ENCODE measurements around the gene PSKH1.

The PSKH1 gene

DNA sequence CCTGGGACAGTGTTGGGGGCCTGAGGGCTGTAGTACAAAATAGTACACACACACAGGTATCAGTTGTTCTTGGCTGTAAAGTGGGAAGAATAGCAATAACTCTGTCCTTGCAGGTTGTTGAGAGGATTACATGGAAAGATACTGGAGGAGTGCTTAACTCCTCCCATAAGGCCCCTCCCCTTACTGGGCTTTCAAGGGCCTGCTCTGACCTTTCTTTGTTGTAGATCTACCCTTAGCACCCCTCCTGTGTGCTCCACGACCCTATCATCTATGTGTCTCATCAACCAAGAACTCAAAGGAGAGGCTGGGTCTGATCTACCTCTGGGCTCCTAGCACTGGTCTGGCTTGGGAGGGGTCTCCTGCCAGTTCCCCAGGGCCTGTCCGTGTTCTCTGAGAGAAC lies 28.5 kb upstream of the PSKH1 start:
- in situ Hi-C loops (cut with MboI; ENCODE audit: low sequenced_read_pairs): no loop called here

GRCh38 chr16:67865318-67865717 lies 27.7 kb upstream of the PSKH1 start:
- in situ Hi-C loops (cut with MboI; ENCODE audit: low sequenced_read_pairs): no loop called here

GRCh38 chr16:67868290-67868689 lies 24.8 kb upstream of the PSKH1 start:
- in situ Hi-C loops (cut with MboI; ENCODE audit: low sequenced_read_pairs): no loop called here

GRCh38 chr16:67869653-67870052 lies 23.4 kb upstream of the PSKH1 start:
- in situ Hi-C loops (cut with MboI; ENCODE audit: low sequenced_read_pairs): no loop called here

- in situ Hi-C loops (cut with MboI; ENCODE audit: low sequenced_read_pairs): no loop called here
These were observed 21.8 kb upstream of the PSKH1 start for GRCh38 chr16:67871256-67871655.

DNA sequence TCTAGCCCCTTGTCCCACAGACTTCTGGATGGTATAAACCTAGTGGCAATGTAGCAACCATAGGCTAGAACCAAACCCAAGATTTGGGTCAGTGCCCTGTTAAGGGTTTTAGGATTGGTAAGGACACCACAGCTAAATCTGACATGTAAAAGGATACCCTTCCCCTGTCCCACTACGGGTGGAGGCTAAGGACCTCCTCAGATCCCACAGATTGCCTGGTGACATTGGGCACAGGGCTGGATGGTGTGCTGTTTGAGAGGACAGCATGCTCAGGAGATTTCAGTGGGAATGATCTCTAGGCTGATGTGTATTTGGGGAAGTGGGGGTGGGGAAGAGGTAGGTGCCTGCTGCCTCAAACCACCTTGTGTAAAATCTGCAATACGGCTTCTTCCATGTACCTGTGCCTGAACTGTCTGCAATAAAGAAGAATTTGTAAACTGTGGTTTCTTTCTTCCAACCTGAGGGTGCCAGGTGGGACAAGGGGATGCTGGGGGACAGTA lies 20.9 kb upstream of the PSKH1 start:
- in situ Hi-C loops (cut with MboI; ENCODE audit: low sequenced_read_pairs): no loop called here

GRCh38 chr16:67872631-67873434 lies 20.2 kb upstream of the PSKH1 start, which contains the start of gene EDC4:
TSS of gene EDC4 (plus strand) at chr16:67873052. CDS start at chr16:67873262, 210 bp downstream.
- in situ Hi-C loops (cut with MboI; ENCODE audit: low sequenced_read_pairs): no loop called here

- in situ Hi-C loops (cut with MboI; ENCODE audit: low sequenced_read_pairs): no loop called here
These were observed 19.4 kb upstream of the PSKH1 start for GRCh38 chr16:67873435-67874370.

GRCh38 chr16:67874372-67874771 lies 18.7 kb upstream of the PSKH1 start:
- in situ Hi-C loops (cut with MboI; ENCODE audit: low sequenced_read_pairs): no loop called here

DNA sequence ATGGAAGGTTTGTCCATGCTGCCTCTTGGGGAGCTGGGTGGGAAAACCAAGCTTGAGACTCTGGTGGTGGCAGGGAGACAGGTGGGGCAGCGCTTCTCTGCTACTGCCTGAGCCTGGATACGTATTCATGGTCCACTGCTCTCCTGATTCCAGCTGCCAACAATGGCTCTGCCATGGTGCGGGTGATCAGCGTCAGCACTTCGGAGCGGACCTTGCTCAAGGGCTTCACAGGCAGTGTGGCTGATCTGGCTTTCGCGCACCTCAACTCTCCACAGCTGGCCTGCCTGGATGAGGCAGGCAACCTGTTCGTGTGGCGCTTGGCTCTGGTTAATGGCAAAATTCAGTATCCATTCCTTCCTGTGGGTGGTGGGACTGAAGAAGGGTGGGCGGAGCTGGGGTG lies 16.0 kb upstream of the PSKH1 start:
- in situ Hi-C loops (cut with MboI; ENCODE audit: low sequenced_read_pairs): no loop called here

DNA sequence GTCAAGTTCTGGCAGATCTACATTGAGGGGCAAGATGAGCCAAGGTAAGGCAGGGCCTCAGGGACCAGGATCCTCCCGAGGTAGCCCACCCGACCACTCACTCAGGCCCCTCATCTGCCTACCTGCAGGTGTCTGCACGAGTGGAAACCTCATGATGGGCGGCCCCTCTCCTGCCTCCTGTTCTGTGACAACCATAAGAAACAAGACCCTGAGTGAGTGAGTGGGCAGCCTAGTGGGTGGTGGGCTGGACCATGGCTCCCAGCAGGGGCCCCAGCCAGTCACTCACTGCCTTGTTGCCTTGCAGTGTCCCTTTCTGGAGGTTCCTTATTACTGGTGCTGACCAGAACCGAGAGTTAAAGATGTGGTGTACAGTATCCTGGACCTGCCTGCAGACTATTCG lies 14.8 kb upstream of the PSKH1 start:
- in situ Hi-C loops (cut with MboI; ENCODE audit: low sequenced_read_pairs): no loop called here

DNA sequence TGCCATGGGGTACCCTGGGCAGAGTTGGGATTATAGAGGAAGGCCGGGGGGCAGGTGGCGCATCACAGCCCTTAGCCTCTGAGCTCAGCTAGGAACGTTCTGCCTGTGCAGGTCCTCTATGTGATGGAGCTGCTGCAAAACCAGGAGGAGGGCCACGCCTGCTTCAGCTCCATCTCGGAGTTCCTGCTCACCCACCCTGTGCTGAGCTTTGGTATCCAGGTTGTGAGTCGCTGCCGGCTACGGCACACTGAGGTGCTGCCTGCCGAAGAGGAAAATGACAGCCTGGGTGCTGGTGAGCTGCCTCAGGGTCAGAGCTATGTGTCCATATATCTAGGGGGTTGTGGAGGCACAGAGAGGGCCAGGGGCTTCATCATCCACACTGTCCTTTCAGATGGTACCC lies 14.2 kb upstream of the PSKH1 start:
- in situ Hi-C loops (cut with MboI; ENCODE audit: low sequenced_read_pairs): no loop called here

GRCh38 chr16:67879462-67879861 lies 13.6 kb upstream of the PSKH1 start:
- in situ Hi-C loops (cut with MboI; ENCODE audit: low sequenced_read_pairs): no loop called here

DNA sequence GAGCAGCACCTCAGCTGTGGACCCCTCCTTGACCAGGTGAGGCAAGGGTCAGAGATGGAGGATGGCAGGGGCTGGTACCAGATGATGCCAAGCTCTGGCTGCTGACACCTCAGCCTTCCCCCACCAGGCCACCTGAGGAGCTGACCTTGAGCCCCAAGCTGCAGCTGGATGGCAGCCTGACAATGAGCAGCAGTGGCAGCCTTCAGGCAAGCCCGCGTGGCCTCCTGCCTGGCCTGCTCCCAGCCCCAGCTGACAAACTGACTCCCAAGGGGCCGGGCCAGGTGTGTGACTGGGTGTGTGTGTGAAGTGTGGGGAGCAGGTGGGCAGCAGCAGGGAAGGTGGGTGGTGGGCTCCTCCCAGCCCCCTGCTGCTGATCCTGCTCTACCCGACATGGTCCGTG lies 13.1 kb upstream of the PSKH1 start:
- in situ Hi-C loops (cut with MboI; ENCODE audit: low sequenced_read_pairs): no loop called here

GRCh38 chr16:67880584-67880983 lies 12.5 kb upstream of the PSKH1 start:
- in situ Hi-C loops (cut with MboI; ENCODE audit: low sequenced_read_pairs): no loop called here

DNA sequence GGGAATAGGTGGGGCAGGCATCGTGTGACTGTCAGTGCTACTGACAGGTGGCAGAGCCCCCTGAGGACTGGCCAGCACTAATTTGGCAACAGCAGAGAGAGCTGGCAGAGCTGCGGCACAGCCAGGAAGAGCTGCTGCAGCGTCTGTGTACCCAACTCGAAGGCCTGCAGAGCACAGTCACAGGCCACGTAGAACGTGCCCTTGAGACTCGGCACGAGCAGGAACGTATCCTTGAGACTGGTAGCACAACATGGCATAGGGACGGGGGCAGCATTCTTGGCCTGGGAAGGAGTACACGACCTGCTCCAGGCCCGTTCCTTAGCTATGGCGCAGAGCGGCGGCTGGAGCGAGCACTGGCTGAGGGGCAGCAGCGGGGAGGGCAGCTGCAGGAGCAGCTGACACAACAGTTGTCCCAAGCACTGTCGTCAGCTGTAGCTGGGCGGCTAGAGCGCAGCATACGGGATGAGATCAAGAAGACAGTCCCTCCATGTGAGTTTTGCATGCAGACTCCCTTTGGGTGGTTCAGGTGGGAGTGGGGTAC lies 11.4 kb upstream of the PSKH1 start:
- in situ Hi-C loops (cut with MboI; ENCODE audit: low sequenced_read_pairs): no loop called here

DNA sequence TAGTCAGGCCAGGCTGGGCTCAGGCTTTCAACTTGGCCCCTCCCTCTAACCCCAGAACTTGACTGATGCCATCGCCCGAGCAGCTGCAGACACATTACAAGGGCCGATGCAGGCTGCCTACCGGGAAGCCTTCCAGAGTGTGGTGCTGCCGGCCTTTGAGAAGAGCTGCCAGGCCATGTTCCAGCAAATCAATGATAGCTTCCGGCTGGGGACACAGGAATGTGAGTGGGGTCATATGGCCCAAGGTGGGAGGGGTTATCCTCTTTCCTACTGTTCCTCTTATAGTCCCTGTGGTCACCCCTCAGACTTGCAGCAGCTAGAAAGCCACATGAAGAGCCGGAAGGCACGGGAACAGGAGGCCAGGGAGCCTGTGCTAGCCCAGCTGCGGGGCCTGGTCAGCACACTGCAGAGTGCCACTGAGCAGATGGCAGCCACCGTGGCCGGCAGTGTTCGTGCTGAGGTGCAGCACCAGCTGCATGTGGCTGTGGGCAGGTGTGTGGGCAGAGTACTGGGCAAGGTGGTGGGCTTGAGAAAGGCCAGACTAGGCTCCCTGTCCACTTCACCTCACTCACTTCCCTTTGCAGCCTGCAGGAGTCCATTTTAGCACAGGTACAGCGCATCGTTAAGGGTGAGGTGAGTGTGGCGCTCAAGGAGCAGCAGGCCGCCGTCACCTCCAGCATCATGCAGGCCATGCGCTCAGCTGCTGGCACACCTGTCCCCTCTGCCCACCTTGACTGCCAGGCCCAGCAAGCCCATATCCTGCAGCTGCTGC lies 10.5 kb upstream of the PSKH1 start:
- in situ Hi-C loops (cut with MboI; ENCODE audit: low sequenced_read_pairs): no loop called here

DNA sequence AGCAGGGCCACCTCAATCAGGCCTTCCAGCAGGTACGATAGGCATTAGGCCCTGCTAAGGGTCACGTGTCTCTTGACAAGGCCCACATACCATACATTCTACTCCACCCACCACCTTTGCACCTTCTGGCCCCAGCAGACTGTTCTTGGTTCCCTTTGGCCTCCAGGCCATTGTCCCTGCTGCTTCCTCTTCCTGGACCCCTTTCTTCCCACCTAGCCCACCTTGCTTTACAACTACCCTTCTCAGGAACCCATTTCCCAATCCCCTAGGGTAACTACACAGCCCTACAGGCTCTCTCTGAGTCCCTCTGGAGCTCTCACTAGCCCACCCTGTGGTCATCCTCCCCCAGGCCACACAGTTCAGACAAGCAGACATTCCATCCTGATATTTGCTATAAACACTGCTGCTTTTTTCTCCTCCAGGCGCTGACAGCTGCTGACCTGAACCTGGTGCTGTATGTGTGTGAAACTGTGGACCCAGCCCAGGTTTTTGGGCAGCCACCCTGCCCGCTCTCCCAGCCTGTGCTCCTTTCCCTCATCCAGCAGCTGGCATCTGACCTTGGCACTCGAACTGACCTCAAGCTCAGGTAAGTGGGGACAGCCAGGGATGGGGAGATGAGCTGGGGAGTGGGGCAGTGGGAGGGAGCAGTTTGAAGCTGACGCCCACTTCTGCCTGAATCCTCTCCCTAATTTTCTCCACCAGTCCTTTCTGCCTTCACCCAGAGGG lies 9.7 kb upstream of the PSKH1 start:
- in situ Hi-C loops (cut with MboI; ENCODE audit: low sequenced_read_pairs): no loop called here

- in situ Hi-C loops (cut with MboI; ENCODE audit: low sequenced_read_pairs): no loop called here
These were observed 9.2 kb upstream of the PSKH1 start for GRCh38 chr16:67883872-67884261.

DNA sequence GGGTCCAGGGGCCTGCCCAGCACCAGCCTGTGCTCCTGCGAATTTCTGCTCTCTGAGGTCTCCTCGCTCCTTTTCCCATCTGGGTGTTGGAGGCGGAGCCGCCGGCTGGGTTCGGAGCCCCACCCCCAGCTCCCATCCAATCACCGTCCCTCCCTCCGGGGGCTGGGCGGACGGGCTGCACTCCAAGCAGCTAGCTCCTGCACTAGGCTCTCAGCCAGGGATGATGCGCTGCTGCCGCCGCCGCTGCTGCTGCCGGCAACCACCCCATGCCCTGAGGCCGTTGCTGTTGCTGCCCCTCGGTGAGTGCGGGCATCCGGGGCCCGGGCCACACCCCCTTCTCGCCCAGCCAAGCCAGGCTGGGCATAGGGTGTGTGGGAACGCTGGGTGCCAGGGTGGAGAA lies 8.4 kb upstream of the PSKH1 start, which contains the start of gene NRN1L:
TSS of gene NRN1L (plus strand) at position 202 of the 400 bp plus-strand sequence. CDS start at position 221, 19 bp downstream.
- in situ Hi-C loops (cut with MboI; ENCODE audit: low sequenced_read_pairs): no loop called here
